ENCODE results near the gene TPM3.

DNA sequence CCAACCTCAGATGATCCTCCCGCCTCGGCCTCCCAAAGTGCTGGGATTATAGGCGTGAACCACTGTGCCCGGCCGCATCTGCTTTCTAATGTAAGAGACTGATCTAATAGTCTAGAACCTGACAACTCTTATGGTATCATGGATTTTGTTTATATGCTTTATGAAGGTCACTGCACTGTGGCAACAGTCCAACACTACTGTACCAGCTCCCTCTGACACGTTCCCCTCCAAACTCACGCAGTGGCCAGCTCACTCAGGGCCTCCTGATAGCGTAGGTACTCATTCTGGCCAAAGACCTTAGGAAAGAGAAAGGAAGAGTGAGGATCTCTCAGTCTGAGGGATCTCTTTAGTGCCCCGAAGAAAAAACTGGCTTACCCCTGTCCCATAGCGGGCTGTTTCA lies 20.2 kb upstream of the TPM3 start:
- TF ChIP-seq, protein P1, sequence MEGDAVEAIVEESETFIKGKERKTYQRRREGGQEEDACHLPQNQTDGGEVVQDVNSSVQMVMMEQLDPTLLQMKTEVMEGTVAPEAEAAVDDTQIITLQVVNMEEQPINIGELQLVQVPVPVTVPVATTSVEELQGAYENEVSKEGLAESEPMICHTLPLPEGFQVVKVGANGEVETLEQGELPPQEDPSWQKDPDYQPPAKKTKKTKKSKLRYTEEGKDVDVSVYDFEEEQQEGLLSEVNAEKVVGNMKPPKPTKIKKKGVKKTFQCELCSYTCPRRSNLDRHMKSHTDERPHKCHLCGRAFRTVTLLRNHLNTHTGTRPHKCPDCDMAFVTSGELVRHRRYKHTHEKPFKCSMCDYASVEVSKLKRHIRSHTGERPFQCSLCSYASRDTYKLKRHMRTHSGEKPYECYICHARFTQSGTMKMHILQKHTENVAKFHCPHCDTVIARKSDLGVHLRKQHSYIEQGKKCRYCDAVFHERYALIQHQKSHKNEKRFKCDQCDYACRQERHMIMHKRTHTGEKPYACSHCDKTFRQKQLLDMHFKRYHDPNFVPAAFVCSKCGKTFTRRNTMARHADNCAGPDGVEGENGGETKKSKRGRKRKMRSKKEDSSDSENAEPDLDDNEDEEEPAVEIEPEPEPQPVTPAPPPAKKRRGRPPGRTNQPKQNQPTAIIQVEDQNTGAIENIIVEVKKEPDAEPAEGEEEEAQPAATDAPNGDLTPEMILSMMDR (IDR thresholded peaks at IDR 0.05): no peak
- no peak for TF ChIP-seq POLR2A (IDR thresholded peaks at IDR 0.05)
